ENCODE measurements around the gene KIAA1671. TPM values are rescaled to one million over a fixed set of nuclear protein-coding genes. Genes with fewer than 3 reads are reported as not detected.

The KIAA1671 gene
- total and polyA plus RNA-seq, 2 of the 4 experiments (the other 2 are of a cell fraction): 0.02 TPM; not detected in 1

- ChIA-PET POLR2A (ENCODE audit: unreplicated experiment) (no interaction called here), CTCF (no interaction called here)
- Histone ChIP-seq H3K9ac (ENCODE audit: low read depth, low read length) (no peak overlapping the region), H2AK9ac (replicated peaks; ENCODE audit: low read depth, low read length, poor library complexity) (no peak overlapping the region), H3K18ac (ENCODE audit: low read depth, low read length) (no peak overlapping the region), H3K9me3 (ENCODE audit: control insufficient read depth, insufficient read depth, low read length) (no peaks in the 10 kb centered on the region), H4K20me1 (ENCODE audit: insufficient read depth, low read length) (no peaks in the 10 kb centered on the region), H3K4me2 (ENCODE audit: low read depth, low read length) (no peak overlapping the region), H3K4me1 (ENCODE audit: control insufficient read depth, insufficient read depth, low read length) (no peaks in the 10 kb centered on the region), H4K8ac (ENCODE audit: low read depth in 2 of 2, low read length in 2 of 2) (no peak overlapping the region), H2BK5ac (ENCODE audit: low read depth, low read length, poor library complexity, severe bottlenecking) (no peak overlapping the region), H3K4me3 (ENCODE audit: insufficient read depth, low read depth, low read length) (no peak overlapping the region), H2BK15ac (ENCODE audit: low read depth, low read length) (no peak overlapping the region), H4K91ac (ENCODE audit: insufficient read depth, low read depth, low read length) (no peak overlapping the region), H3K14ac (replicated peaks; ENCODE audit: low read depth, low read length) (no peak overlapping the region), H2BK120ac (ENCODE audit: low read depth, low read length) (no peak overlapping the region), H2BK20ac (ENCODE audit: low read depth, low read length) (no peak overlapping the region), H3K23ac (ENCODE audit: low read depth, low read length) (no peak overlapping the region), H3K27ac (ENCODE audit: insufficient read depth, low read length) (no peak overlapping the region), H3K27me3 (ENCODE audit: control insufficient read depth, insufficient read depth, low read length) (no peaks in the 10 kb centered on the region), H3K56ac (ENCODE audit: extremely low read depth, insufficient read depth, low read length) (no peak overlapping the region), H2AK5ac (ENCODE audit: low read depth, low read length) (no peak overlapping the region), H4K5ac (ENCODE audit: low read depth, low read length) (no peak overlapping the region), H3K4ac (ENCODE audit: low read depth, low read length) (no peak overlapping the region), H3K9me1 (ENCODE audit: insufficient read depth, low read length) (no peaks in the 10 kb centered on the region), H2AFZ (replicated peaks; ENCODE audit: low read length, poor library complexity) (no peak overlapping the region), H3K36me3 (ENCODE audit: control insufficient read depth, insufficient read depth, low read length) (no peaks in the 10 kb centered on the region), H3K79me1 (ENCODE audit: low read depth in 1 of 2, low read length in 2 of 2) (no peaks in the 10 kb centered on the region)
- in situ Hi-C loops (cut with MboI; ENCODE audit: low sequenced_read_pairs): no loop called here
- dilution Hi-C loops (cut with HindIII; ENCODE audit: low sequenced_read_pairs, unreplicated experiment): no loop called here
- no TSS peak for BruUV-seq (replicated peaks)
- TF ChIP-seq MXI1 (IDR thresholded peaks at IDR 0.05; ENCODE audit: borderline replicate concordance, low read depth, low read length): no peak
- no peak for TF ChIP-seq CTCF (conservative IDR thresholded peaks at IDR 0.05; ENCODE audit: low read depth, low read length)
- TF ChIP-seq BHLHE40 (IDR thresholded peaks at IDR 0.05; ENCODE audit: low read depth, low read length): no peak
- TF ChIP-seq RCOR1 (IDR thresholded peaks at IDR 0.05; ENCODE audit: insufficient replicate concordance, low read length): no peak
- TF ChIP-seq NFE2L2 (IDR thresholded peaks at IDR 0.05; ENCODE audit: low read depth, low read length): no peak
- no peak for TF ChIP-seq CHD1 (IDR thresholded peaks at IDR 0.05; ENCODE audit: low read depth, low read length)
- no peak for TF ChIP-seq RFX5 (IDR thresholded peaks at IDR 0.05; ENCODE audit: low read depth, low read length)
- no peak for TF ChIP-seq MAZ (IDR thresholded peaks at IDR 0.05; ENCODE audit: borderline replicate concordance, low read depth, low read length)
- no peak for TF ChIP-seq CEBPB (IDR thresholded peaks at IDR 0.05; ENCODE audit: low read depth, low read length)
- no peak for TF ChIP-seq RAD21 (IDR thresholded peaks at IDR 0.05; ENCODE audit: low read length)
- no peak for TF ChIP-seq ELK1 (IDR thresholded peaks at IDR 0.05; ENCODE audit: borderline replicate concordance, low read depth, low read length)
- TF ChIP-seq POLR2A (IDR thresholded peaks at IDR 0.05; ENCODE audit: low read depth, low read length): no peak
- TF ChIP-seq SMC3 (IDR thresholded peaks at IDR 0.05; ENCODE audit: low read depth, low read length): no peak
- TF ChIP-seq MAFK (IDR thresholded peaks at IDR 0.05; ENCODE audit: low read depth, low read length): no peak
- TF ChIP-seq FOS (IDR thresholded peaks at IDR 0.05; ENCODE audit: low read depth, low read length): no peak
- no peak for TF ChIP-seq USF2 (IDR thresholded peaks at IDR 0.05; ENCODE audit: low read depth, low read length)
- intact Hi-C loops (cut with micrococcal nuclease): no loop called here
- DNase-seq (no peak), ATAC-seq (ENCODE audit: low read depth) (no peak)
- WGBS, 2 experiments (ENCODE audit: extremely low coverage in 2 of 2, insufficient read length in 1 of 2): 6% methylated on average over 7 of the region's 17 CpGs; no CpG with 5 or more reads in 1 of the 2 experiments
Observed at GRCh38 chr22:24925586-24926427, 26.7 kb upstream of the KIAA1671 start.
